Activated T-cell treated with anti-CD3 and anti-CD28 coated beads, Interleukin-2, amount 50 U/mL, for 72 hours (primary cell): ENCODE data around the gene BRPF1. TPM values are rescaled to one million over a fixed set of nuclear protein-coding genes. Genes with fewer than 3 reads are reported as not detected.

Experiments used
- ATAC-seq, 2 donors: fragments of 150-1000 bp; cut with Tn5 transposase; replicated peaks in 1 of 2; 2 replicates each; pipeline ENCODE4 v1.10.0; 2021; ENCODE audit warnings: moderate library complexity in 2 of 2, mild to moderate bottlenecking in 1 of 2
- DNase-seq, 2 donors: peaks; one replicate each; pipeline ENCODE4 v3.0.0; 2021 to 2022; ENCODE audit warnings: mixed read lengths in 1 of 2
- H3K27ac Mint-ChIP-seq: one replicate; pipeline ENCODE4 v1.8.0; 2022; ENCODE audit warnings: mild to moderate bottlenecking, moderate library complexity, mixed read lengths
- H3K27me3 Mint-ChIP-seq: one replicate; pipeline ENCODE4 v1.8.0; 2022; ENCODE audit warnings: low read depth, mixed read lengths
- H3K36me3 Mint-ChIP-seq, 2 donors: one replicate each; pipeline ENCODE4 v1.8.0; 2022; ENCODE audit warnings: mixed read lengths in 2 of 2, mild to moderate bottlenecking in 1 of 2; ENCODE audit not compliant: insufficient read depth in 2 of 2
- H3K4me1 Mint-ChIP-seq: one replicate; pipeline ENCODE4 v1.8.0; 2022; ENCODE audit warnings: low read depth, mixed read lengths
- H3K4me3 Mint-ChIP-seq, 2 donors: one replicate each; pipeline ENCODE4 v1.8.0; 2022; ENCODE audit warnings: mild to moderate bottlenecking in 2 of 2, mixed read lengths in 2 of 2, moderate library complexity in 2 of 2
- H3K9me3 Mint-ChIP-seq, 2 donors: one replicate each; pipeline ENCODE4 v1.8.0; 2022; ENCODE audit warnings: mixed read lengths in 2 of 2
- total RNA-seq, 2 donors: library from RNA; stranded (reverse); gene quantifications; one replicate each; pipeline ENCODE4 v1.2.3, GENCODE V29; 2022

Gene BRPF1, protein sequence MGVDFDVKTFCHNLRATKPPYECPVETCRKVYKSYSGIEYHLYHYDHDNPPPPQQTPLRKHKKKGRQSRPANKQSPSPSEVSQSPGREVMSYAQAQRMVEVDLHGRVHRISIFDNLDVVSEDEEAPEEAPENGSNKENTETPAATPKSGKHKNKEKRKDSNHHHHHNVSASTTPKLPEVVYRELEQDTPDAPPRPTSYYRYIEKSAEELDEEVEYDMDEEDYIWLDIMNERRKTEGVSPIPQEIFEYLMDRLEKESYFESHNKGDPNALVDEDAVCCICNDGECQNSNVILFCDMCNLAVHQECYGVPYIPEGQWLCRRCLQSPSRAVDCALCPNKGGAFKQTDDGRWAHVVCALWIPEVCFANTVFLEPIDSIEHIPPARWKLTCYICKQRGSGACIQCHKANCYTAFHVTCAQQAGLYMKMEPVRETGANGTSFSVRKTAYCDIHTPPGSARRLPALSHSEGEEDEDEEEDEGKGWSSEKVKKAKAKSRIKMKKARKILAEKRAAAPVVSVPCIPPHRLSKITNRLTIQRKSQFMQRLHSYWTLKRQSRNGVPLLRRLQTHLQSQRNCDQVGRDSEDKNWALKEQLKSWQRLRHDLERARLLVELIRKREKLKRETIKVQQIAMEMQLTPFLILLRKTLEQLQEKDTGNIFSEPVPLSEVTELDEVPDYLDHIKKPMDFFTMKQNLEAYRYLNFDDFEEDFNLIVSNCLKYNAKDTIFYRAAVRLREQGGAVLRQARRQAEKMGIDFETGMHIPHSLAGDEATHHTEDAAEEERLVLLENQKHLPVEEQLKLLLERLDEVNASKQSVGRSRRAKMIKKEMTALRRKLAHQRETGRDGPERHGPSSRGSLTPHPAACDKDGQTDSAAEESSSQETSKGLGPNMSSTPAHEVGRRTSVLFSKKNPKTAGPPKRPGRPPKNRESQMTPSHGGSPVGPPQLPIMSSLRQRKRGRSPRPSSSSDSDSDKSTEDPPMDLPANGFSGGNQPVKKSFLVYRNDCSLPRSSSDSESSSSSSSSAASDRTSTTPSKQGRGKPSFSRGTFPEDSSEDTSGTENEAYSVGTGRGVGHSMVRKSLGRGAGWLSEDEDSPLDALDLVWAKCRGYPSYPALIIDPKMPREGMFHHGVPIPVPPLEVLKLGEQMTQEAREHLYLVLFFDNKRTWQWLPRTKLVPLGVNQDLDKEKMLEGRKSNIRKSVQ (N-terminal part only)
- 10 to 100 TPM; 34.6 to 42.7 TPM for total RNA-seq

DNA sequence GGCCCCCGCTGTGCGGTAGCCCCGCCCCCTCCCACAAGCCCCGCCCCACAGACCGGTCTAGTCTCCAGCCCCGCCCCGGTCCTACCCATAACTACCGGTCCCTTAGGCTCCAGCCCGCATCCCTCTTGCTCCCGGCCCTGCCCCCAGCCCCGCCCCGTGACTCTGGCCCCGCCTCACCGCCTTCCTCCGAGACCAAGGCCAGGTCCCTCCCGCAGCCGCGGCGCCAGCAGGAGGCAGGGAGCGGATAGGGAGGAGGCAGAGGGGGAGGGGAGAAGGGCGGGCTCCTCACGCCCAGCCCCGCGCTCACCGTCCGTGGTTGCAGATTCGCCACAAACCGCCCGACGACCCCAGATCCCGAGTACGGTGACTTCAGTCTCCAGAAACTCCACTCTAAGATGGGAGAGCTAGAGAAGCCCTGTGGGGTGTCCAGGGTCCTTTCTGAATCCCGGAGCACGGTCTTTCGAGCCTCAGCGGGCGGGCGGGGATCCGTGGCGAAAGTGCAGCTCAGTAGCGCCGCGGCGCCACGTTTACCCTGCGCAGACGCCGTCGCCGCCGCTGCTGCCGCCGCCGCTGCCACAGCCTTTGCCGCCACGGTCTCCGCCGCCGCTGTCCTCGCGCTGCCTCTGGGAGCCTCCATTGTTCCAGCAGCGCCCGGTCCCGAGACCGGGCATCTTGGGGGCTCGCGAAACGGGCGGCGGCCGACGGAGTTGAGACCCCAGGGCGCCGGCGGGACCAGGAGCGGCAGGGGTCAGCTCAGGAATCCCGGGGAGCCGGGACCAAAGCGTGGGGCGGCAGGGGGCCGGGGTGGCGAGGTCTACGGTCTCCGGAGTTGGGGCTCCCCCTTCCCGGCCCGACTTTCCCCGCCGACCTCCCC is at the start of gene BRPF1:
BRPF1 (plus strand) TSS at position 530 of the 874 bp plus-strand sequence. CDS start 2,406 bp downstream, outside the sequence.
- DNase-seq, result peak; percentile 99
- peak within 1 kb of the TSS; percentile 95 for H3K27ac Mint-ChIP-seq
- peaks cover 75% of the 10 kb centered on the region for H3K4me1 Mint-ChIP-seq
- peak within 1 kb of the TSS; percentile 96 for H3K4me3 Mint-ChIP-seq
- no peaks in the 10 kb centered on the region for H3K27me3 Mint-ChIP-seq
- peak; percentile 96 to 98 for ATAC-seq
- H3K9me3 Mint-ChIP-seq, result no peaks in the 10 kb centered on the region
- H3K36me3 Mint-ChIP-seq, result peaks cover 0 to 17% of the 10 kb centered on the region in 2 donors

DNA sequence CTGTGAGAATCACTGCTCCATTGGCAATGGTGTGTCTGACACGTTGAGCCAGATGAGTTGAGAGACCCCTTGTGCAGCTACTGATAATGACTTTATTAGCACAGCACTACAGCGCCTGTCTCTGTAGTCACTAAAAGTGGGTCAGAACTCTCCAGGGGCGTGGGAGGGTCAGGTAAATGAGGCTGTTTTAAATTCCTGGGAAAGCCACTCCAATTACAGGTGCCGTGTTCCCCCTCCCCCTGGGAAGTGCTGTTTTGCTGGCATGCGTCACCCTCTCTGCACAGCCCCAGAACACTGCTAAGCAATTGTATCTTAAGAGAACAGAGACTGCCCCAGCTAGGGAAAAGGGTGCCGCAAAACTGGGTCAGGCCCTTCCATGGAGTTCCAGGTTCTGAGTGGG is 49.4 kb upstream of the BRPF1 start:
- DNase-seq, result no peak
- H3K27ac Mint-ChIP-seq, result no peak overlapping the region
- no peaks in the 10 kb centered on the region for H3K9me3 Mint-ChIP-seq
- H3K4me3 Mint-ChIP-seq, result no peak overlapping the region
- peaks cover 5 to 26% of the 10 kb centered on the region in 2 donors for H3K36me3 Mint-ChIP-seq
- H3K27me3 Mint-ChIP-seq, result no peaks in the 10 kb centered on the region
- H3K4me1 Mint-ChIP-seq, result no peaks in the 10 kb centered on the region
- ATAC-seq, result no peak

DNA sequence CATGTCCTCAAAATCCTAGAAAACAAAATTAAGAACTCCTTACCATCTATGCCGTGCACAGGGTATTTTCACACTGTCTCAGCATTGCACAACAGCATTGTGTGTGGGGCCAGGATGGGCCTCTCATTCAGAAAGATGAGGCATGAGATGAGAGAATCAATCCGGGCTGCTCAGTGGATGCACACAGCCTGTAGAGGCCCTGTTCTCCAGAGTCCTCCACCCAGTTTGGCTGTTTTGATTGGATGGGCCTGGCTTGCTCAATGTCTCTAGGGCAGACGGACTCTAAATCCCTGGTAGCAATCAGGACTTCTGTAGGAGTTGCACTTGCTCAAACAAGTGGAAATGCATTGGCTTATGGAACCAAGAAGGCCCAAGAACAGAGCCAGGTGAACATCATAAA is 48.1 kb upstream of the BRPF1 start:
- no peak overlapping the region for H3K4me3 Mint-ChIP-seq
- ATAC-seq, result no peak

DNA sequence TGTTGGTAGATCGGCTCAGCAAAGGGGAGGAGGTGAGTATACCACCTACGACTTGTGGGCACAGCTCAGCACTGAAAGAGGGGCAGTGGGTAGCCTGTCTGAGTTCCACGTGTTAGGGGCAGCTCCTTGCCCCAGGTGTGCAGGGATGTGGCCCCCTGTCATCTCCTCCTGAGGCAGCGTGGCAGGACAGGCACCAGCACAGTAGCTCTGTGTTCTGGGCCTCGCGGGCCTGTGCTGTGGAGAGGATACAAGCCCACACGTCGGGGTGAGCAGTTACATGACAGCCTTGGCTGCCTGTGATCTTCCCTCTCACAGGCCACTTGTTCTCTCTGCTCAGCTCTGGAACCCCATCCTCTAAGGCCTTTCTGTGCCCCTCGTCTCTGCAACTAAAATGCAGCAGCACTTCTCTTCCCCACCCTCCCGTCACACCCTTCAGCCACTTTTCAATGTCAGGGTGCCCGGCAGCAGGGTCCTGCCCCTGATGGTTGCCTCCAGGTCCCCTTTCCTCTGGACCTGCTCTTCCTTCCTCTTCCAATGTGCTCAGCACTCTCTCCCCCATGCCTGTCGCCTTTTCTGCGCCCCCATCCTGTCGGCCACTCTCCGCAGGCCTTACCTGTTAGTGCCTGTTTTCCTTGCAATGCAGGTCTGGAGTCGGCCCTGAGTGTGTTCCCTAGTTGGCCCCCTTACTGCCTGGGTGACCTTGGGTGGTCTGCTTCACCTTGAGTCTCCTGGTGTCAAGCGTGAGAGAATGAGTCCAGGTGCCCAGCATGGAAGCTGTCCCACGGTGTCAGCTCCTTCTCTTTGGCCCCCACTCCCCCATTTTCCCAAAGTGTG is 46.1 kb upstream of the BRPF1 start:
- peaks cover 5 to 15% of the 10 kb centered on the region in 2 donors for H3K36me3 Mint-ChIP-seq
- no peaks in the 10 kb centered on the region for H3K9me3 Mint-ChIP-seq

More for the DNA sequence above, 48.1 kb upstream of the BRPF1 start:
- no peak for DNase-seq
- Mint-ChIP-seq H3K4me1 (no peaks in the 10 kb centered on the region), H3K9me3 (no peaks in the 10 kb centered on the region), H3K36me3 (peaks cover 5 to 24% of the 10 kb centered on the region in 2 donors), H3K27ac (no peak overlapping the region), H3K27me3 (no peaks in the 10 kb centered on the region)

DNA sequence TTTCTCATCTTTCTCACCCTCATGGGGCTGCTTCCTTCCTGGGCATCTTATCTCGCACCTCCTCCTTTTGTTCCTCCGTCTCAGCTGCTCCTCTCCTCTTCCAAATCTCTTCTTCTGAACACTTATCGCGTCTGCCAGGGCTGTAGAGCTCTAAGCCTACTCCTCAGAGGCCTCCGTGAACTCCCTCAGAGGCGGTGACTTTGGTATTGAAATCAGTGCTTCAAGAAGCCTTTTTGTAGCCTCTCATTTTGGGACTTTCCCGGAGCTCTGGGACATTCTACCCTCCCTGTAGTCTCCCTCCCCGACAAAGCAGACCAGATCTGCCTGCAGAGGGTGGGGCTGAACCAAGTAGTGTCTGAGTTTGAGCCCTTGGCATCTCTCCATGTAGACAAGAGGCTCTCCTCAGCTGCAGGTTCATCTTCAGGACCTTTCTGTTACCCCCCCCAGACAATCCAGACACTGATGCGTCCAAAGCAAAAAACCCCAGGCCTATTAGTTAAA is 45.4 kb upstream of the BRPF1 start:
- no peaks in the 10 kb centered on the region for H3K27me3 Mint-ChIP-seq
- no peak for ATAC-seq

More for the DNA sequence above, 46.1 kb upstream of the BRPF1 start:
- H3K27ac Mint-ChIP-seq, result no peak overlapping the region
- ATAC-seq (no peak), DNase-seq (no peak)
- no peaks in the 10 kb centered on the region for H3K27me3 Mint-ChIP-seq
- no peak overlapping the region for H3K4me3 Mint-ChIP-seq
- no peaks in the 10 kb centered on the region for H3K4me1 Mint-ChIP-seq

DNA sequence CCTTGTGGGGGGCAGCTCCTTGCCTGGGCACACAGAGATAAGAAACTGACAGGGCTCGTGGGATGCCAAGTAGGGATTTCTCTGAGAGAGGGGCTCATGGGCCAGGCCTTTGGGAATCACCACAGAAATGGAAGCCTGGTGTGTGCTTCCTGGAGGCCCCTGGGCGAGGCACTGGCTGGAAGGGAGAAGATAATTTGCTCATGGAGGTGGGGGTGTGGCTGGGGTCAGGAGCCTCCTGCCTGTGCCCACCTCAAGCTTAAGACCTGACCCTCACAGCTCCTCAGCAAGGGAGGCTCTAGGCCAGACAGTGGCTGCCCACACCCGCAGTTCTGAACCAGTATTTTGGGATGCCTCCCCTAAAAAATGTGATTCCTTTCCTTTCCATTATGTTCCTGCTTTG is 44.8 kb upstream of the BRPF1 start:
- Mint-ChIP-seq H3K9me3 (no peaks in the 10 kb centered on the region), H3K36me3 (peaks cover 3 to 7% of the 10 kb centered on the region in 2 donors)

More for the DNA sequence above, 45.4 kb upstream of the BRPF1 start:
- no peak overlapping the region for H3K4me3 Mint-ChIP-seq
- no peak overlapping the region for H3K27ac Mint-ChIP-seq
- no peak for DNase-seq
- no peaks in the 10 kb centered on the region for H3K4me1 Mint-ChIP-seq
- H3K9me3 Mint-ChIP-seq, result no peaks in the 10 kb centered on the region
- H3K36me3 Mint-ChIP-seq, result peaks cover 3 to 12% of the 10 kb centered on the region in 2 donors

DNA sequence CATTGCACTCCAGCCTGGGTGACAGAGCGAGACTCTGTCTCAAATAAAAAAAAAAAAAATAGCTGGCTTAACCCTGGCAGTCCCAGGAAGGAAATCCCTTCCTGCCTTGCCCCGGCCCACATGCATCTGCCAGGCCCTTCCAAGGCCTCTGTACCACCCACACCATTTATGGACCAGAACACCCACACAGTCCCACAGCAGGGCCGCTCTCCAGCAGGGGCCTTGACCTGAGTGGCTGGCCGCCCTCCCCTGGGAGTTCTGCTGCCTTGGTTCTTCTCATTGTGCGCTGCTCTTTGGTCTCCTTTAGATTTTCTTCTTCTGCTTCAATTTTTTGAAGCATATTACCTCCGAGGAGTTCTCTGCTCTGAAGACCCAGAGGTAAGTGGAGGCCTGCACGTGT is 44.0 kb upstream of the BRPF1 start:
- Mint-ChIP-seq H3K27ac (no peak overlapping the region), H3K4me1 (no peaks in the 10 kb centered on the region), H3K9me3 (no peaks in the 10 kb centered on the region), H3K36me3 (peaks cover 3 to 7% of the 10 kb centered on the region in 2 donors), H3K27me3 (no peaks in the 10 kb centered on the region), H3K4me3 (no peak overlapping the region)
- DNase-seq, result no peak
- ATAC-seq, result no peak

More for the DNA sequence above, 44.8 kb upstream of the BRPF1 start:
- DNase-seq (no peak), ATAC-seq (no peak)
- no peak overlapping the region for H3K4me3 Mint-ChIP-seq
- no peaks in the 10 kb centered on the region for H3K4me1 Mint-ChIP-seq
- H3K27me3 Mint-ChIP-seq, result no peaks in the 10 kb centered on the region
- H3K27ac Mint-ChIP-seq, result no peak overlapping the region

DNA sequence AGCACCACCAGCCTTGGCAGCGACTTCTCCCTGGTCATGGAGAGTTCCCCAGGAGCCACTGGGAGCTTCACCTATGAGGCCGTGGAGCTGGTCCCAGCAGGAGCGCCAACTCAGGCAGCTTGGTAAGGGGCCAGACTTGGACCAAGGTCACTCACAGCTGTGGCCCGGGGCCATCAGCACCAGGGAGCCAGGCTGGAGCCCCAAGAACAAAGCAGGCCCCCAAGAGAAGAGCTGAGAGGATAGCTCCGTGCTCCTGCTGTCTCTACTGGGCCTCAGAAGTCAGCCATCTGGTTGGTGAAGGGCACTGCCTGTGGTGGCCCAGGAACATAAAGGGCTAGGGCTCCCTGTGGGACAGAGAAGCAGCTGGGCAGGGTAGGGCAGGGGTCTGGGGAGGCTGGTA is 42.6 kb upstream of the BRPF1 start:
- H3K9me3 Mint-ChIP-seq, result no peaks in the 10 kb centered on the region
- H3K4me1 Mint-ChIP-seq, result no peaks in the 10 kb centered on the region
- DNase-seq (no peak), ATAC-seq (no peak)
- no peak overlapping the region for H3K4me3 Mint-ChIP-seq
- no peak overlapping the region for H3K27ac Mint-ChIP-seq
- peaks cover 3 to 5% of the 10 kb centered on the region in 2 donors for H3K36me3 Mint-ChIP-seq
- no peaks in the 10 kb centered on the region for H3K27me3 Mint-ChIP-seq

DNA sequence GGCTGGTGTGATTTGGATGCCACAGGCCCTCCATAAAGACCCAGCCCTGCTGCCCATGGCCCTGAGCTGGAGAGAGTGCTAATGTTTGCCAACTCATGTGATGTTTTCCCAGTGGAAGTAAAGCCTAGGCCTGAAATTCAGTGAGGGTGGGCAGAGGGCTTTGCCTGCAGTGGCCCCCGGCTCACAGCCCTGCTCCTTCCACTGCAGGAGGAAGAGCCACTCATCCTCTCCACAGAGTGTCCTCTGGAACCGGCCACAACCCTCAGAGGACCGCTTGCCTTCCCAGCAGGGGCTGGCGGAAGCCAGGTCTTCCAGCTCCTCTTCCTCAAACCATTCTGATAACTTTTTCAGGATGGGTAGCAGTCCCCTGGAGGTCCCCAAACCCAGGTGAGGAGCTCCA is 41.8 kb upstream of the BRPF1 start:
- no peak overlapping the region for H3K27ac Mint-ChIP-seq
- H3K9me3 Mint-ChIP-seq, result no peaks in the 10 kb centered on the region
- H3K36me3 Mint-ChIP-seq, result peaks cover under 1 to 9% of the 10 kb centered on the region in 2 donors
- DNase-seq, result no peak
- no peak for ATAC-seq
- no peak overlapping the region for H3K4me3 Mint-ChIP-seq
- H3K4me1 Mint-ChIP-seq, result no peaks in the 10 kb centered on the region
- no peaks in the 10 kb centered on the region for H3K27me3 Mint-ChIP-seq

DNA sequence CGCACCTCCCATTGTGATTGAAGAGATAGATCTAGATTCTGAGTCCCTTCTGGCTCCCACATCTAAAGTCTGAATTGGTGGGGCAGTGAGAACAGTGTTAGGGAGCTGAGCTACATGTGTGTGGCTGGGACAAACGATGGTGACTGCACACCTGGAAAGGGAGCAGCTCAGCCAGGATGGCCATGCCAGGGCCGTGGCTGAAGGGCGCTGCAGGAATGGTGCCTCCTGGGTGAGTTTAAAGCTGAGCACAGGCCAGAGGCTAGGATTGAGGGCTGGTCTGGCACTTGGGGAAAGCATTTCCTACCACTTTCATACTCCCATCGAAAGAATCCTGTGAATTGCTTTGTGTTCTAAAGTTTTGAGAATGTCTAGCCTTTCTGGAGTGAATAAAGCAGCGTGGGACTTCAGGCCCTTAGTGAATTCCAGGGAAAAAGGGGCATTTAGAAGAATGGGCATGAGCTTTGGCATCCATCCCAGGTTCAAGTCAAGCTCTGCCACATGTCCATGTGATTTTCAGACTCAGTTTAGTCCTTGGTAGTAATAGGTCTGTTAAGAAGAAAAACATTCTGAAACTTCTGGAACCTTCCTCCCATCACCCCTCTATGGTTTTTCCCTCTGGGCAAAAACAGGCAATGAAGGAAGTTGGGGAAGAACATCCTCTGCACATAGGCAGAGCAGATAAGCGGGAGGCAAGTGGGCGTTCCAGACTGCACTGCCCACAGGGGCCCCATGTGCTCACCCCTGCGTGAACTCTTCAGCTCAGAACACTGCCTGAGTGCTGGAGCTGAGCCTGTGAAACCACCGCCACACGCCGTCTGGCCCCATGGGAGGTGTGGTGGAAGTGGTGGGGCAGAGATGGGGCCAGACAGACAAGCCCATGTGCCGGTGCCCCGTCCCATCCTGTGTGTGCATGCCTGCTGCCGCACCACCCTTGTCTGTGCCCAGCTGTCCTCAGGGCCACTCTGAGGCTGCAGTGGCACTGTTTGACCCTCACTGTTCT is 40.8 kb upstream of the BRPF1 start:
- peaks cover 0 to 9% of the 10 kb centered on the region in 2 donors for H3K36me3 Mint-ChIP-seq
- no peak for ATAC-seq
- no peak overlapping the region for H3K27ac Mint-ChIP-seq
- H3K4me3 Mint-ChIP-seq, result no peak overlapping the region
- no peaks in the 10 kb centered on the region for H3K9me3 Mint-ChIP-seq
- DNase-seq, result no peak
- no peaks in the 10 kb centered on the region for H3K4me1 Mint-ChIP-seq
- H3K27me3 Mint-ChIP-seq, result no peaks in the 10 kb centered on the region
